ENCODE measurements around the gene ABCA12.

DNA sequence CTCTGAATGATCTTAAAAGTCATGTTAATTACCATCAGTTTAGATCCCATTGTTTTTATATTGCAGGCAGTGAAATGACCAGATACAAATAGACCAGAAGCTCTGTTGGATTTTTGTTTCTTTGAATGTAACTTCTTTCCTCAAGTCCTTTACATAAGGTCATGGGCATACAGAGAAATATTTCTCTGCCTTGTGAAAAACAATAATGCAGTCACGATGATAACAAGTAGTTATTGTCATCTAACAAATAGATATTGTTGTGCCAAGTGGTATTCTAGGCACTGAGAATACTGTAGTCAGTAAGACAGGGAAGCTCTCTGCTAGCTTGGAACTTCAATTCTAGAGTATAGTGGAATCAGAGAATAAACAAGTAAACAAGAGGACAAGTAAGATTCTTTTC lies 234.2 kb downstream of the ABCA12 start:
- no peak for TF ChIP-seq YY1 (IDR thresholded peaks at IDR 0.05; ENCODE audit: insufficient read depth, insufficient read length)
- TF ChIP-seq SUZ12 (IDR thresholded peaks at IDR 0.05; ENCODE audit: extremely low read depth, insufficient read depth, insufficient read length) = no peak
